GM12892 (cell line): ENCODE measurements around the gene CYTL1.

ENCODE experiments used
- POLR2A ChIP-seq: IDR thresholded peaks from 2 replicates; pipeline ENCODE4 v1.6.1; 2011; ENCODE audit warnings: low read depth, low read length, control low read depth
- POLR2AphosphoS5 ChIP-seq: IDR thresholded peaks from 2 replicates; pipeline ENCODE4 v1.6.1; 2011; ENCODE audit warnings: low read depth, low read length, control low read depth
- TAF1 ChIP-seq: IDR thresholded peaks from 2 replicates; pipeline ENCODE4 v1.6.1; 2011; ENCODE audit warnings: low read depth, mild to moderate bottlenecking, control low read depth, low read length, borderline replicate concordance

DNA sequence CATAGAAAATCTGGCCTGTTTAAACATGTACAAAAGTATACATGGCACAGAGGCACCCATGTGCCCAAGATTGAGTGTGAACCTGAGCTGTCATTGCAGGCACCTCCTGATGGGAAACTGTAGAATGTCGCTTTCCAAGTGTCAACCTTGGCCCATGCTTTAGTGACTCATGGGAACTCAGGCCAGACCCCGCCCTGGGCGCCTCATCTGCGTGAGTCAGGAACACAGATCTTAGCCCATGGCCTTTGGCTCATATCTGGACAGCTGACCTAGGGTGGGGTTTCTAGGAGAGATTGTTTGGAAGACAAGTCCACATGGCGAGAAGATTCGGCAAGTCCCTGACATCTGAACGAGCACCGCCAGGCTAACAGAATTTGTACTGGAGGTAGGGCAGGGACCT, 50.0 kb downstream of the CYTL1 start:
- TF ChIP-seq POLR2A (no peak), POLR2AphosphoS5 (no peak), TAF1 (no peak)
